HepG2 (cell line): ENCODE measurements around the gene FANCD2OS. TPM values are rescaled to one million over a fixed set of nuclear protein-coding genes. Genes with fewer than 3 reads are reported as not detected.

Experiments
- ATF2 ChIP-seq: sonication (generic); formaldehyde crosslinking; IDR thresholded peaks from 2 replicates; pipeline ENCODE4 v1.4.0; 2020; ENCODE audit warnings: missing genetic modification reagents
- BORCS8-MEF2B ChIP-seq: sonication (generic); formaldehyde crosslinking; IDR thresholded peaks from 2 replicates; pipeline ENCODE4 v1.8.0; 2022; ENCODE audit warnings: mild to moderate bottlenecking, missing genetic modification reagents
- CAMTA2 ChIP-seq: sonication (generic); formaldehyde crosslinking; IDR thresholded peaks from 2 replicates; pipeline ENCODE4 v1.4.0; 2020; ENCODE audit warnings: mild to moderate bottlenecking, missing genetic modification reagents, borderline replicate concordance
- ELK4 ChIP-seq: sonication (generic); formaldehyde crosslinking; IDR thresholded peaks from 2 replicates; pipeline ENCODE4 v1.9.0; 2021; ENCODE audit warnings: missing genetic modification reagents, borderline replicate concordance
- FOXA1 ChIP-seq, 2 experiments: fragments of 450-650 bp in 1 of 2; sonication (generic) in 1 of 2; formaldehyde crosslinking in 1 of 2; IDR thresholded peaks; 2 replicates each; pipeline versions ENCODE4 v1.4.0 to v1.6.1; 2016 to 2020; ENCODE audit warnings: missing genetic modification reagents in 1 of 2
- FOXK1 ChIP-seq: sonication (generic); formaldehyde crosslinking; IDR thresholded peaks from 2 replicates; pipeline ENCODE4 v1.4.0; 2020; ENCODE audit warnings: low read depth, missing genetic modification reagents, borderline replicate concordance
- HOXA9 ChIP-seq: sonication (generic); formaldehyde crosslinking; IDR thresholded peaks from 2 replicates; pipeline ENCODE4 v1.8.1; 2022; ENCODE audit warnings: missing genetic modification reagents, mild to moderate bottlenecking, moderate library complexity, borderline replicate concordance
- IKZF5 ChIP-seq: IDR thresholded peaks from 2 replicates; pipeline ENCODE4 v1.6.1; 2018; ENCODE audit warnings: missing genetic modification reagents, mild to moderate bottlenecking, missing compliant biosample characterization
- KAT8 ChIP-seq: IDR thresholded peaks from 2 replicates; pipeline ENCODE4 v1.6.1; 2016; ENCODE audit warnings: missing genetic modification reagents, missing compliant biosample characterization
- MLXIP ChIP-seq: sonication (generic); formaldehyde crosslinking; IDR thresholded peaks from 2 replicates; pipeline ENCODE4 v1.9.0; 2021; ENCODE audit warnings: missing genetic modification reagents, borderline replicate concordance
- MXI1 ChIP-seq: IDR thresholded peaks from 3 replicates; pipeline ENCODE4 v1.6.1; 2012; ENCODE audit warnings: low read depth, low read length, inconsistent platforms, borderline replicate concordance
- TOPORS ChIP-seq: sonication (generic); formaldehyde crosslinking; IDR thresholded peaks from 2 replicates; pipeline ENCODE4 v1.8.0; 2023; ENCODE audit warnings: mild to moderate bottlenecking, missing genetic modification reagents
- U2AF1 ChIP-seq: fragments of 200-400 bp; formaldehyde crosslinking; optimal IDR thresholded peaks from 2 replicates; pipeline ENCODE3; 2017; ENCODE audit warnings: mild to moderate bottlenecking, low read depth, low read length
- ZBTB43 ChIP-seq: sonication (generic); formaldehyde crosslinking; conservative IDR thresholded peaks from 2 replicates; pipeline ENCODE4 v1.4.0; 2020; ENCODE audit warnings: missing genetic modification reagents
- ZFP90 ChIP-seq: sonication (generic); formaldehyde crosslinking; IDR thresholded peaks from 2 replicates; pipeline ENCODE4 v1.8.0; 2022; ENCODE audit warnings: missing genetic modification reagents, mild to moderate bottlenecking, inconsistent platforms, borderline replicate concordance
- ZNF136 ChIP-seq: sonication (generic); formaldehyde crosslinking; IDR thresholded peaks from 2 replicates; pipeline ENCODE4 v1.8.1; 2022; ENCODE audit warnings: low read depth, mild to moderate bottlenecking, moderate library complexity, missing genetic modification reagents
- ZNF329 ChIP-seq: sonication (generic); formaldehyde crosslinking; IDR thresholded peaks from 2 replicates; pipeline ENCODE4 v1.9.0; 2021; ENCODE audit warnings: low read depth, mild to moderate bottlenecking, missing genetic modification reagents
- ZNF563 ChIP-seq: sonication (generic); formaldehyde crosslinking; IDR thresholded peaks from 2 replicates; pipeline ENCODE4 v1.8.0; 2022; ENCODE audit warnings: mild to moderate bottlenecking, moderate library complexity, missing genetic modification reagents
- ZNF589 ChIP-seq: sonication (generic); formaldehyde crosslinking; conservative IDR thresholded peaks from 2 replicates; pipeline ENCODE4 v1.8.0; 2022; ENCODE audit warnings: mild to moderate bottlenecking, moderate library complexity, missing genetic modification reagents
- ZNF772 ChIP-seq: sonication (generic); formaldehyde crosslinking; IDR thresholded peaks from 2 replicates; pipeline ENCODE4 v1.5.0; 2020; ENCODE audit warnings: mild to moderate bottlenecking, missing genetic modification reagents
- polyA plus RNA-seq, 8 experiments: library from polyadenylated mRNA; depleted of rRNA in 3 of 8; stranded (reverse) in 7 of 8; unstranded in 1 of 8; fragments of >200 nt; fragmentation: Illumina TruSeq in 4 of 8; extraction: Trizol in 4 of 8; gene quantifications; 2 replicates each; pipeline versions ENCODE4 v1.2.1 to v1.2.3, GENCODE V29; 2011 to 2016; ENCODE audit warnings: low read depth in 4 of 8, missing spikeins in 1 of 8, mixed read lengths in 1 of 8; ENCODE audit not compliant: insufficient read depth in 1 of 8
- total RNA-seq, 5 experiments: library from RNA; depleted of rRNA; stranded (reverse); fragments of >200 nt; fragmentation: Illumina TruSeq; extraction: Trizol; gene quantifications; 2 replicates each; pipeline ENCODE4 v1.2.3, GENCODE V29; 2016; ENCODE audit warnings: low read depth in 1 of 5

FANCD2OS gene
- total and polyA plus RNA-seq, 2 of the 13 experiments (the other 11 are each of a cell fraction or from before 2014, with no cell fraction given) = not detected

GRCh38 chr3:10115326-10116137, 7.5 kb upstream of the FANCD2OS start, which contains the start of gene BRK1 (continued):
- TF ChIP-seq ZBTB43 (CRISPR knock-in tag) = peak; percentile 71
- TF ChIP-seq ZNF136 = peak; percentile 74
- no peak for TF ChIP-seq ELK4 (CRISPR knock-in tag)
- no peak for TF ChIP-seq BORCS8-MEF2B (CRISPR knock-in tag)
- TF ChIP-seq ATF2 = no peak
- TF ChIP-seq TOPORS (CRISPR knock-in tag) = no peak
- TF ChIP-seq CAMTA2 (CRISPR knock-in tag) = no peak
- TF ChIP-seq ZFP90 (CRISPR knock-in tag) = 0 out of 2 replicates have a peak, but pooled peaks have one; percentile 84
- 0 out of 2 replicates have a peak, but pooled peaks have one; percentile 52 for TF ChIP-seq ZNF589
- TF ChIP-seq FOXA1 (IDR thresholded peaks at IDR 0.05) = no peak
- TF ChIP-seq FOXA1 (CRISPR knock-in tag; IDR thresholded peaks at IDR 0.05) = no peak
- no peak for TF ChIP-seq U2AF1
- no peak for TF ChIP-seq HOXA9
- TF ChIP-seq MXI1 = peak; percentile 63; the same call in 1 of the 3 replicates
- TF ChIP-seq KAT8 (CRISPR knock-in tag) = peak; percentile 91
- 0 out of 2 replicates have a peak, but pooled peaks have one; percentile 38 for TF ChIP-seq MLXIP (CRISPR knock-in tag)
- 0 out of 2 replicates have a peak, but pooled peaks have one; percentile 70 for TF ChIP-seq ZNF563 (CRISPR knock-in tag)
- TF ChIP-seq FOXK1 (CRISPR knock-in tag) = no peak; the same call in 1 of the 2 replicates
- TF ChIP-seq ZNF329 (CRISPR knock-in tag) = no peak
- TF ChIP-seq ZNF772 (CRISPR knock-in tag) = 0 out of 2 replicates have a peak, but pooled peaks have one; percentile 29
- peak; percentile 37; the same call in 1 of the 2 replicates for TF ChIP-seq IKZF5 (CRISPR knock-in tag)
